ENCODE data around the gene CBX4.

GRCh38 chr17:79818026-79818758 is 21.0 kb downstream of the CBX4 start:
- no peak for TF ChIP-seq CTCF (IDR thresholded peaks at IDR 0.05; ENCODE audit: insufficient read depth, low read length, poor library complexity, severe bottlenecking)
- no peak for TF ChIP-seq EZH2phosphoT487 (conservative IDR thresholded peaks at IDR 0.05; ENCODE audit: low read length)

Data from SU-DHL-6 (cell line).